Measurements from ENCODE around the gene NOC4L.

NOC4L gene

GRCh38 chr12:132155771-132156572, 11.7 kb downstream of the NOC4L start:
- no peak for DNase-seq

DNA sequence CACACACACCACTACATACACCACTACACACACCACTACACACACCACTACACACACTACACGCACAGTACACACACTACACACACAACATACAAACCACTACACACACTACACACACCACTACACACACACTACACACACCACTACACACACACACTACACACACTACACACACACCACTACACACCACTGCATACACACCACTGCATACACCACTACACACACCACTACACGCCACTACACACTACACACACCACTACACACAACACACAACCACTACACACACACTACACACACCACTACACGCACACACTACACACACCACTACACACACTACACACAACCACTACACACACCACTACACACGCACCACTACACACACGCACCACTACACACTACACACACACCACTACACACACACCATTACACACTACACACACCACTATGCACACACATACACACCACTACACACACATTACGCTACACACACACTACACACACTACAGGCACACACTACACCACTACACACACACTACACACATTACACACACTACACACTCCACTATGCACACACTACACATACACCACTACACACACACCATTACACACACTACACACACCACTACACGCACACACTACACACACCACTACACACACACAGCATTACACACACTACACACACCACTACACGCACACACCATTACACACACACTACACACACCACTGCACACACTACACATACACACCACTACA, 12.5 kb downstream of the NOC4L start:
- no peak for DNase-seq

DNA sequence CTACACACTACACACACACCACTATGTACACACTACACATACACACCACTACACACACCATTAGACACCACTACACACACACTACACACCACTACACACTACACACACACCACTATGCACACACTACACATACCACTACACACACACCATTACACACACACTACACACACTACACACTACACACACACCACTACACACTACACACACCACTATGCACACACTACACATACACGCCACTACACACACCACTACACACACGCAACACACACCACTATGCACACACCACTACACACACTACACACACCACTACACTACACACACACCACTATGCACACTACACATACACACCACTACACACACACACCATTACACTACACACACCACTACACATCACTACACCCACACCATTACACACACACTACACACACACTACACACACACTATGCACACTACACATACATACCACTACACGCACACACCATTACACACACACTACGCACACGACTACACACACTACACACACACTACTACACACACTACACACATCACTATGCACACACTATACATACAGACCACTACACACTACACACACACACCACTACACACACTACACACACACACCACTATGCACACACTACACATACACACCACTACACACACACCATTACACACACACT, 13.6 kb downstream of the NOC4L start:
- DNase-seq = no peak

- DNase-seq = no peak
These were observed 14.7 kb downstream of the NOC4L start for GRCh38 chr12:132158677-132159554.

DNA sequence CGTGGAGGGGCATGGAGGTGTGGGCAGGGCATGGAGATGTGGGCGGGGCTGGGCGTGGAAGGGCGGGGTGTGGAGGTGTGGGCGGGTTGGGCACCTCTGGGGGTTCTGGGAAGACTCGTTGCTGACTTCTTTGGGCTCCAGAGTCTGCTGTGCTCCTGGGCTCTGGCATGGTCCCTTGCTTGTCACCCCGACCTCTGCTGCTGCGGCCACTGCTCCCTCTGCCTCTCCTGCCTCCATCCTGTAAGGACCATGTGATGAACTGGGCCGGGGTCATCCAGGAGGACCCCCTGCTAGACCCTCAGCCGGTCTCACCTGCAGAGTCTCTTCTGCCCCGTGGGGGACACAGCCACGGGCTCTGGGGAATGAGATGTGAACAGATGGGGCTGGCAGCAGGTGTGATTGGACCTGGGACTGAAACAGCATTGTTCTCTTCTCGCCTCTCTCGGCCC, 15.3 kb downstream of the NOC4L start:
- no peak for DNase-seq

DNA sequence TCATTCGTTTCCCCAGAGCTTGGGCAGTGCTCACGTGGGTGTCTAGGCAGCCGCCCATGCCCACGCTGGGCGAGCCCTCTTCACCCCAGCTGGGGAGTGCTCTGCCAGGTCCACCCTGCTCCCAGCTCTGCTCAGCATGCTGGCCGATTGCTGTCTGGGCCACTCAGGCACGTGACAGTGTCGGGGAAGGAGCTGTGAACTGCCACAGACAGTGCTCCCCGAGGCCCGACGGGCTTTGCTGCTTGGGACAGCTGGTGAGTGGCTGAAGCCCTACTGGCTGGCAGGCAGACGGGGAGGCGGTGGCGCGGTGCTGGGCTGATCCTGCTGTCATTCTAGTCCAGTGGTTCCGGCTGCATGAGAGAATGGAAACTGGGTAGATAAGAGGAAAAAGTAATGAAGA, 15.8 kb downstream of the NOC4L start:
- DNase-seq = no peak

DNA sequence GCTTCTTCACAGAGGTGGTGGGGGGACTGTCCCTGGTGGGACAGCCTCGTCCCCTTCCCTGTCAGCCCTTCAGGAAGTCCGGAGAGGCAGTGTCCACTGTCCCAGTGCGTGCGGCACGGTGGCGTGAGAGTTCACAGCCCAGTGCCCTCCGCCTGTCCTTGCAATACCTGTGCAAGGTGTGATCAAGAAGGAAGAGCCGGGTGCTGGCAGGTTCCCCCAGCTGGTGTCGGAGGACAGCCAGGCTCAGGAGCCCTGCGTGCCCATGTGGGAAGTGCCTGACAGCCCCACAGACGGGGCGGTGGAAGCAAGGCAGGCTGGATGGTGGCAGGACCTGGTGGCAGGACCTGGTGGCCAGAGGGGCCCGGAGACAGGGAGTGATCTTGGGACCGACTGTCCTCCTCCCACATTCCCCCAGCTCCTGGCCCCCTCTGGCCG, 16.4 kb downstream of the NOC4L start:
- no peak for DNase-seq

DNA sequence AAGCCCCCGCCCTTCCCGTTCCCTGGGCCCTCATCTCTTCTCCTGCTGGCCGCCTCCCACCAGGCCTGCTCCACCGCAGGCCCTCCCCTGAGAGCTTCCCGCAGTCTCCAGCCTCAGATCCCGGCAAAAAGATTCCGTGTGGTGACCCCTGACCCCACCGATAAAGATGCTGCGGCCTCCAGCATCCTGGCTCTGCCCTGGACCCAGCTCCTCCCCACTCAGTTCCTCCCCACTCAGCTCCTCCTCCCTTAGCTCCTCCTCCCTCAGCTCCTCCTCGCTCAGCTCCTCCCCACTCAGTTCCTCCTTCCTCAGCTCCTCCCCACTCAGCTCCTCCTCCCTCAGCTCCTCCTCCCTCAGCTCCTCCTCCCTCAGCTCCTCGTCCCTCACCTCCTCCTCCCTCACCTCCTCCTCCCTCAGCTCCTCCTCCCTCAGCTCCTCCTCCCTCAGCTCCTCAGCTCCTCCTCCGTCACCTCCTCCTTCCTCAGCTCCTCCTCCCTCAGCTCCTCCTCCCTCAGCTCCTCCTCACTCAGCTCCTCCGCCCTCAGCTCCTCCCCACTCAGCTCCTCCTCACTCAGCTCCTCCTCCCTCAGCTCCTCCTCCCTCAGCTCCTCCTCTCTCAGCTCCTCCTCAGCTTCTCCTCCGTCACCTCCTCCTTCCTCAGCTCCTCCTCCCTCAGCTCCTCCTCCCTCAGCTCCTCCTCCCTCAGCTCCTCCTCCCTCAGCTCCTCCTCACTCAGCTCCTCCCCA, 17.0 kb downstream of the NOC4L start:
- DNase-seq = peak in 1 of 56 donors; percentile 25

DNA sequence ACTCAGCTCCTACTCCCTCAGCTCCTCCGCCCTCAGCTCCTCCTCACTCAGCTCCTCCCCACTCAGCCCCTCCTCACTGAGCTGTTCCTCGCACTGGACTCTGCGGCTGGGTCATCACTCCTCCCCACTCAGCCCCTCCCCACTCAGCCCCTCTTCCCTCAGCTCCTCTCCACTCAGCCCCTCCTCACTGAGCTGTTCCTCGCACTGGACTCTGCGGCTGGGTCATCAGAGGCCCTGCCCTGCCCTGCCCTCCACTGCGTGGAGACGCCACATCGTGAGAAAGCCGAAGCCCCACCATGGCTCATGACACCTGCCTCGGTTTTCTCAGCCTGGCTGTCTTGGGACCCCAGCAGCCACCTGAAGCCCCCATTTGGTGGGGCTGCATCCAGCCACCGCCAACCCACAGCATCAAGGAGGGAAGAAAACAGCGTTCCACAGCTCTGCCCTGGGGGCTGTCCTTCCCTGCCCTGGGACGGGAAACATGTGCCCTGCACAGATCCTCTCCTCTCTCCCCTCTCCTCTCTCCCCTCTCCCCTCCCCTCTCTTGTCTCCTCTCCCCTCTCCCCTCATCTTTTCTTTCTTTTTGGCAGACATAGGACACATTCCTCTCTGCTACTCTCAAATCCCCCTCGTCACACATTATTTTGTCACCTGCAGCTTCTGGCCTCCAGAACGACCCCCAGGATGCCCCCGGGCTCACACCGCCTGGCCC, 17.7 kb downstream of the NOC4L start:
- no peak for DNase-seq

- peak in 13 of 56 donors; percentile 6 to 46 (median 30) for DNase-seq
These were observed 18.3 kb downstream of the NOC4L start for GRCh38 chr12:132162508-132163031.

DNA sequence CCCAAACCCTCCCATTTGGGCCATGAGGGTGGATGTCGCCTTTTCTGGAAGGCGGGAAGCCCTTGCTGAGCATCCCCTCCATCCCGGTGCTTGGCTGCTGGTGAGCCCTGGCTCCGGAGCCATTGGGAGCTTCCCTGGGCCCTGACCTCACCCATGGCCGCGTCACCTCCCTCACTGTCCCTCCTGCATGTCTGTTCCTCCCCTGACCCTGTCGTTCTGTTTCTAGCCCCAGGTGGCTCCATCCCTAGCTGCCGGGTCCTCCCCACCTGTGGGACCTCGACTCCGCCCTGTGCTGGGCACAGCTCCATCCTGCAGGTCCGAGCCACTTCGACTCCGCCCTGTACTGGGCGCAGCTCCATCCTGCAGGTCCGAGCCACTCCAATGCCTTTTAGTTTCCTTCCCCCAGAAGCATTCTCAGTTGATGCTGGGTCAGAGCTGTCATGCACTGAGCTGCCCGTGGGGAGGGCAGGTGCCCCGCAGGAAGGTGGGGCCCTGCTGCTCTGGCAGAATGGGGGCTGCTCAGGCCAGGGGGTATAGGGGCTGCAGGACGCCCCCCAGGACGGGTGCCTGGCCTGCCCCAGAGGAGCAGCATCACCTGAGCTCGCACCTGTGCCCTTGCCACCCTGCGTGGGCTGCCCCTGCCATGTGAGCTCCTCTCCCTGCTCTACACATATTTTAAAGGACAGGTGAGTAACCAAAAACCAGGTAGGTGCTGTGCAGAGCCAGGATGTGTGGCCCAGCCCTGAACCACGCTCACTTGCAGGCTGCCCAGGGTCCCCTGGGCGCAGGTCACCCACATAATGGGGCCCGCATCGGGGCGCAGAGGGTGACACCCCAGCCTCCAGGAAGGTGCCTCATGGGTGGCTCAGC, 19.0 kb downstream of the NOC4L start:
- no peak for DNase-seq

DNA sequence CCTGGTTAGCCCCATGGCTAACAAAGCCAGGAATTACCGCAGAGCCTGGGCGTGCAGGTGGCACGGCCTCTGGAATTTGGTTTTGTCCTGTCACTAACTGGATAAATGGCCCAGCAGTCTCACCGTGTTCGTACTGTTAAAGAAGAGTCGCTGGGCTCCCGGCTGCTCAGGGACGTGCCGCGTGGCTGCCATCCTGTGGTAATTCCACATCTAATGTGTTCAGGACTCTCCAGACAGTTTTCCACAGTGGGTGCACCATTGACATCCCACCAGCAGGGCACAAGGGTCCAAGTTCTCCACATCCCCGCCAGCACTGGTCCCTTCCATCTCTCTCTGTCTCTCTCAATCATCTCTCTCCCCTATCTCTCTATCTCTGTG, 19.6 kb downstream of the NOC4L start:
- no peak for DNase-seq

GRCh38 chr12:132164426-132164825, 20.2 kb downstream of the NOC4L start:
- DNase-seq = no peak

DNA sequence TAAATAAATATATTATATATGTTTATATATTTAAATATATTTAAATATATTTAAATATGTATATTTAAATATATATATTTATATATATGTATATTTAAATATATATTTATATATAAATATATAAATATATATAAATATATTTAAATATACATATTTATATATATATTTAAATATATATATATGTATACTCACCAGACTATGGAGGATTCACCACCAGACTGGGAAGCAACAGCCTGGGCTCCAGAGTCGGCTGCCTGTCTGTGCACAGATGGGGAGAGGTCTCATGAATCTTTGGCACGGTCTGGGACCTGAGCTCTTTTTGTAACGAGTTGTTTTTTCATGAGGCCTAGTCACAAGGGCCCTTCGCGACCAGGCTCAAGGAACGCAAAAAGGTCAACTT, 21.3 kb downstream of the NOC4L start:
- DNase-seq = no peak

DNA sequence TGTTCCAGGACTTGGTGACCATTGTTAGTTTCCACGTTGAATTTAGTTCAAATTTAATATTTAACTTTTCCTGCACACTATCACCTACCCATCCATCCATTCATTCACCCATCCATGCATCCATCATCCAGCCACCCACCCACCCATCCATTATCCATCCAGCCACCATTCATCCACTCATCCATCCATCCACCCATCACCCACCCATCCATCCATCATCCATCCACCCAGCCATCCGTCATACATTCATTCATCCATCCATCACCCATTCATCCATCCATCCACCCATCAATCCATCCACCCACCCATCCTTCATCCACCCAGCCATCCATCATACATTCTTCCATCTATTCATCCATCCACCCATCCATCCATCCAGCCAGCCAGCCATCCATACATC, 21.8 kb downstream of the NOC4L start:
- no peak for DNase-seq

DNA sequence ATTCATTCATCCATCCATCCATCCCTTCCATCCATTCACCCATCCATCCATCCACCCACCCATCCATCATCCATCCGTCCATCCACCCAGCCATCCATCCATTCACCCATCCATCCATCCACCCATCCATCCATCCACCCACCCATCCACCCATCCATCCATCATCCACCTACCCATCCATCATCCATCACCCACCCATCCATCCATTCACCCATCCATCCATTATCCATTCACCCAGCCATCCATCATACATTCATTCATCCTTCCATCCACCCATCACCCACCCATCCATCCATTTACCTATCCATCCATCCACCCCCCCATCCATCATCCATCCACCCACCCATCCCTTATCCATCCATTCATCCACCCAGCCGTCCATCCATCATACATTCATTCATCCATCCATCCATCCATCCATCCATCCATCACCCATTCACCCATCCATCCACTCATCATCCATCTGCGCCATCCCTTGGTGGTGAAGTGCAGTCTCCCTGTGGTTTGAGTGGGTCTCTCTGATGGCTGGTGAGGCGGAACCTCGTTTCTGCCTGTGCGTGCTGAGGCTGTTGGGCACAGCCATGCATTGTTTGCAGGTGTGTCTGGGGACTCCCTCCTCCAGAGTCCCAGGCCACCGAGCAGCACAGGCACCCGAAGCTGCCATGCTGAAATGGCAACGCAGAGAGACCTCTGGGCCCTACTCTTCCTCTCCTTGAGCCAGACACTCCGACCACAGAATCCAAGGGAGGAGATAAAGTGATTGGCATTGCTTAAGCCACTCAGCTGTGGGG, 22.7 kb downstream of the NOC4L start:
- no peak for DNase-seq

- no peak for DNase-seq
These were observed 23.5 kb downstream of the NOC4L start for GRCh38 chr12:132167611-132168310.

All from amygdala (tissue), 56 donors.